ES-I3 (cell line): ENCODE measurements around the gene EML4.
"Not testable (repeated sequence)": the region's sequence is repeated elsewhere in the genome, so short reads cannot be mapped to it uniquely, and the experiment has no call there.

Source experiments
- H3K36me3 ChIP-seq: 2 replicates; pipeline ENCODE4 v1.6.1; 2013; ENCODE audit warnings: mild to moderate bottlenecking, low read length, control low read depth, moderate library complexity; ENCODE audit not compliant: insufficient read depth
- H3K4me1 ChIP-seq: 2 replicates; pipeline ENCODE4 v1.6.1; 2013; ENCODE audit warnings: mild to moderate bottlenecking, control low read depth, low read length; ENCODE audit not compliant: insufficient read depth
- H3K9ac ChIP-seq: 2 replicates; pipeline ENCODE4 v1.6.1; 2013; ENCODE audit warnings: low read depth, mild to moderate bottlenecking, low read length, moderate library complexity
- H3K9me3 ChIP-seq: 2 replicates; pipeline ENCODE4 v1.6.1; 2013; ENCODE audit warnings: mild to moderate bottlenecking, low read length, moderate library complexity; ENCODE audit not compliant: control insufficient read depth, insufficient read depth

EML4 gene

GRCh38 chr2:42339191-42339912 is 170.2 kb downstream of the EML4 start:
- peaks cover 3% of the 10 kb centered on the region; the same call in 1 of the 2 replicates for H3K36me3 ChIP-seq
- H3K9me3 ChIP-seq: no peaks in the 10 kb centered on the region
- no peak overlapping the region for H3K9ac ChIP-seq
- H3K4me1 ChIP-seq: peaks cover 16% of the 10 kb centered on the region

GRCh38 chr2:42340045-42340937 is 171.1 kb downstream of the EML4 start:
- H3K36me3 ChIP-seq: peaks cover 3% of the 10 kb centered on the region; the same call in 1 of the 2 replicates
- H3K9me3 ChIP-seq: no peaks in the 10 kb centered on the region
- peaks cover 16% of the 10 kb centered on the region for H3K4me1 ChIP-seq
- H3K9ac ChIP-seq: no peak overlapping the region

GRCh38 chr2:42340938-42341636 is 171.9 kb downstream of the EML4 start:
- peaks cover 16% of the 10 kb centered on the region for H3K4me1 ChIP-seq
- H3K9me3 ChIP-seq: no peaks in the 10 kb centered on the region
- no peak overlapping the region for H3K9ac ChIP-seq
- H3K36me3 ChIP-seq: peaks cover 3% of the 10 kb centered on the region; the same call in 1 of the 2 replicates

- peaks cover 7% of the 10 kb centered on the region for H3K36me3 ChIP-seq
- H3K4me1 ChIP-seq: peaks cover 16% of the 10 kb centered on the region
- no peak overlapping the region for H3K9ac ChIP-seq
Observed at GRCh38 chr2:42342061-42342794, 173.1 kb downstream of the EML4 start.

GRCh38 chr2:42342795-42343241 is 173.7 kb downstream of the EML4 start:
- Histone ChIP-seq H3K9me3 (no peaks in the 10 kb centered on the region), H3K9ac (no peak overlapping the region), H3K4me1 (peaks cover 16% of the 10 kb centered on the region), H3K36me3 (peaks cover 7% of the 10 kb centered on the region)

More at GRCh38 chr2:42342061-42342794, 173.1 kb downstream of the EML4 start:
- no peaks in the 10 kb centered on the region for H3K9me3 ChIP-seq

GRCh38 chr2:42345986-42346385 is 176.8 kb downstream of the EML4 start:
- Histone ChIP-seq H3K4me1 (peaks cover 16% of the 10 kb centered on the region), H3K36me3 (peaks cover 5% of the 10 kb centered on the region; the same call in 1 of the 2 replicates), H3K9ac (no peak overlapping the region), H3K9me3 (no peaks in the 10 kb centered on the region)

- not testable (repeated sequence) for H3K9me3 ChIP-seq, H3K9ac ChIP-seq, H3K36me3 ChIP-seq
- peaks cover 16% of the 10 kb centered on the region for H3K4me1 ChIP-seq
Observed at GRCh38 chr2:42346856-42347255, 177.7 kb downstream of the EML4 start.

- H3K9ac ChIP-seq, H3K9me3 ChIP-seq: not testable (repeated sequence)
- peaks cover 12% of the 10 kb centered on the region for H3K4me1 ChIP-seq
- H3K36me3 ChIP-seq: peaks cover 13% of the 10 kb centered on the region; the same call in 1 of the 2 replicates
Observed at GRCh38 chr2:42347518-42347917, 178.4 kb downstream of the EML4 start.

- no peak overlapping the region for H3K9ac ChIP-seq
- H3K9me3 ChIP-seq: no peaks in the 10 kb centered on the region
- peaks cover 7% of the 10 kb centered on the region for H3K4me1 ChIP-seq
- peaks cover 13% of the 10 kb centered on the region; the same call in 1 of the 2 replicates for H3K36me3 ChIP-seq
Observed at GRCh38 chr2:42348113-42348805, 179.1 kb downstream of the EML4 start.

GRCh38 chr2:42350434-42351063 is 181.4 kb downstream of the EML4 start:
- no peaks in the 10 kb centered on the region; the same call in 1 of the 2 replicates for H3K4me1 ChIP-seq
- H3K9me3 ChIP-seq: no peaks in the 10 kb centered on the region
- H3K36me3 ChIP-seq: peaks cover 13% of the 10 kb centered on the region; the same call in 1 of the 2 replicates
- H3K9ac ChIP-seq: no peak overlapping the region

GRCh38 chr2:42351864-42352263 is 182.7 kb downstream of the EML4 start:
- no peaks in the 10 kb centered on the region for H3K9me3 ChIP-seq
- H3K4me1 ChIP-seq: no peaks in the 10 kb centered on the region; the same call in 1 of the 2 replicates
- 0 out of 2 replicates have a peak, but pooled peaks cover 8% of the 10 kb centered on the region for H3K36me3 ChIP-seq
- no peak overlapping the region for H3K9ac ChIP-seq

- Histone ChIP-seq H3K4me1 (no peaks in the 10 kb centered on the region; the same call in 1 of the 2 replicates), H3K9me3 (no peaks in the 10 kb centered on the region), H3K9ac (no peak overlapping the region), H3K36me3 (0 out of 2 replicates have a peak, but pooled peaks cover 8% of the 10 kb centered on the region)
Observed at GRCh38 chr2:42353792-42354429, 184.8 kb downstream of the EML4 start.
